HEK293 (cell line): ENCODE results near the gene ANGPTL4.

Experiments used
- IKZF3 ChIP-seq: fragments of 450-650 bp; IDR thresholded peaks from 2 replicates; pipeline ENCODE4 v1.5.0; 2018; ENCODE audit warnings: missing biosample characterization, mild to moderate bottlenecking, missing genetic modification characterization, moderate library complexity
- KLF9 ChIP-seq: fragments of 450-650 bp; formaldehyde crosslinking; IDR thresholded peaks from 2 replicates; pipeline ENCODE4 v1.5.1; 2016; ENCODE audit warnings: missing biosample characterization, missing genetic modification characterization, low read depth
- REPIN1 ChIP-seq: fragments of 450-650 bp; formaldehyde crosslinking; IDR thresholded peaks from 2 replicates; pipeline ENCODE4 v1.5.1; 2017; ENCODE audit warnings: missing biosample characterization, missing genetic modification characterization, low read depth
- SP7 ChIP-seq: fragments of 450-650 bp; formaldehyde crosslinking; IDR thresholded peaks from 2 replicates; pipeline ENCODE4 v1.5.1; 2016; ENCODE audit warnings: missing biosample characterization, missing genetic modification characterization
- WT1 ChIP-seq: fragments of 450-650 bp; formaldehyde crosslinking; IDR thresholded peaks from 2 replicates; pipeline ENCODE4 v1.5.1; 2016; ENCODE audit warnings: missing biosample characterization, missing genetic modification characterization
- ZFP41 ChIP-seq: fragments of 450-650 bp; formaldehyde crosslinking; IDR thresholded peaks from 2 replicates; pipeline ENCODE4 v1.5.1; 2016; ENCODE audit warnings: missing biosample characterization, missing genetic modification characterization, borderline replicate concordance
- ZNF2 ChIP-seq: fragments of 450-650 bp; formaldehyde crosslinking; IDR thresholded peaks from 2 replicates; pipeline ENCODE4 v1.5.1; 2016; ENCODE audit warnings: missing biosample characterization, missing genetic modification characterization
- ZNF211 ChIP-seq: fragments of 450-650 bp; formaldehyde crosslinking; IDR thresholded peaks from 2 replicates; pipeline ENCODE4 v1.5.1; 2016; ENCODE audit warnings: low read depth, missing biosample characterization, missing genetic modification characterization
- ZNF23 ChIP-seq: fragments of 450-650 bp; formaldehyde crosslinking; IDR thresholded peaks from 2 replicates; pipeline ENCODE4 v1.5.1; 2016; ENCODE audit warnings: missing biosample characterization, missing genetic modification characterization, borderline replicate concordance
- ZNF239 ChIP-seq: fragments of 450-650 bp; formaldehyde crosslinking; IDR thresholded peaks from 2 replicates; pipeline ENCODE4 v1.5.1; 2016; ENCODE audit warnings: missing biosample characterization, missing genetic modification characterization
- ZNF274 ChIP-seq, 2 experiments: fragments of 200-500 bp in 1 of 2; fragments of 450-650 bp in 1 of 2; sonication (Bioruptor generic) in 1 of 2; formaldehyde crosslinking in 1 of 2; IDR thresholded peaks; 2 replicates each; pipeline versions ENCODE4 v1.5.1 to v1.6.1; 2014 to 2016; ENCODE audit warnings: borderline replicate concordance in 1 of 2, inconsistent platforms in 1 of 2, low read length in 1 of 2, missing biosample characterization in 1 of 2, missing genetic modification characterization in 1 of 2
- ZNF350 ChIP-seq: fragments of 450-650 bp; formaldehyde crosslinking; IDR thresholded peaks from 2 replicates; pipeline ENCODE4 v1.5.0; 2017; ENCODE audit warnings: missing biosample characterization, mild to moderate bottlenecking, missing genetic modification characterization
- ZNF48 ChIP-seq: fragments of 450-650 bp; formaldehyde crosslinking; IDR thresholded peaks from 2 replicates; pipeline ENCODE4 v1.5.1; 2016; ENCODE audit warnings: missing biosample characterization, missing genetic modification characterization
- ZNF501 ChIP-seq: fragments of 450-650 bp; formaldehyde crosslinking; IDR thresholded peaks from 2 replicates; pipeline ENCODE4 v1.5.1; 2016; ENCODE audit warnings: missing biosample characterization, missing genetic modification characterization
- ZNF585B ChIP-seq: fragments of 450-650 bp; formaldehyde crosslinking; IDR thresholded peaks from 2 replicates; pipeline ENCODE4 v1.5.1; 2016; ENCODE audit warnings: missing biosample characterization, missing genetic modification characterization
- ZNF610 ChIP-seq: fragments of 450-650 bp; formaldehyde crosslinking; IDR thresholded peaks from 2 replicates; pipeline ENCODE4 v1.5.1; 2016; ENCODE audit warnings: missing biosample characterization, missing genetic modification characterization, borderline replicate concordance
- ZSCAN30 ChIP-seq: fragments of 450-650 bp; IDR thresholded peaks from 2 replicates; pipeline ENCODE4 v1.5.1; 2018; ENCODE audit warnings: missing biosample characterization, mild to moderate bottlenecking, missing genetic modification characterization, moderate library complexity
- TF ChIP-seq, protein P1 (sequence below): IDR thresholded peaks from 2 replicates; pipeline ENCODE4 v1.6.1; 2011; ENCODE audit warnings: mild to moderate bottlenecking, low read depth, low read length, borderline replicate concordance
- TF ChIP-seq, protein P2 (sequence below): fragments of 450-650 bp; formaldehyde crosslinking; IDR thresholded peaks from 2 replicates; pipeline ENCODE4 v1.5.1; 2017; ENCODE audit warnings: missing biosample characterization, missing genetic modification characterization
- TF ChIP-seq, protein P3 (sequence below): fragments of 450-650 bp; formaldehyde crosslinking; IDR thresholded peaks from 2 replicates; pipeline ENCODE4 v1.5.1; 2016; ENCODE audit warnings: missing biosample characterization, missing genetic modification characterization
- TF ChIP-seq, protein P4 (sequence below): fragments of 450-650 bp; formaldehyde crosslinking; IDR thresholded peaks from 2 replicates; pipeline ENCODE4 v1.5.1; 2016; ENCODE audit warnings: missing biosample characterization, missing genetic modification characterization, borderline replicate concordance
- TF ChIP-seq, protein P5 (sequence below): fragments of 450-650 bp; formaldehyde crosslinking; IDR thresholded peaks from 2 replicates; pipeline ENCODE4 v1.5.1; 2016; ENCODE audit warnings: missing biosample characterization, missing genetic modification characterization
- TF ChIP-seq, protein P6 (sequence below): fragments of 450-650 bp; formaldehyde crosslinking; IDR thresholded peaks from 2 replicates; pipeline ENCODE4 v1.5.1; 2016; ENCODE audit warnings: missing biosample characterization, missing genetic modification characterization

Gene ANGPTL4

DNA sequence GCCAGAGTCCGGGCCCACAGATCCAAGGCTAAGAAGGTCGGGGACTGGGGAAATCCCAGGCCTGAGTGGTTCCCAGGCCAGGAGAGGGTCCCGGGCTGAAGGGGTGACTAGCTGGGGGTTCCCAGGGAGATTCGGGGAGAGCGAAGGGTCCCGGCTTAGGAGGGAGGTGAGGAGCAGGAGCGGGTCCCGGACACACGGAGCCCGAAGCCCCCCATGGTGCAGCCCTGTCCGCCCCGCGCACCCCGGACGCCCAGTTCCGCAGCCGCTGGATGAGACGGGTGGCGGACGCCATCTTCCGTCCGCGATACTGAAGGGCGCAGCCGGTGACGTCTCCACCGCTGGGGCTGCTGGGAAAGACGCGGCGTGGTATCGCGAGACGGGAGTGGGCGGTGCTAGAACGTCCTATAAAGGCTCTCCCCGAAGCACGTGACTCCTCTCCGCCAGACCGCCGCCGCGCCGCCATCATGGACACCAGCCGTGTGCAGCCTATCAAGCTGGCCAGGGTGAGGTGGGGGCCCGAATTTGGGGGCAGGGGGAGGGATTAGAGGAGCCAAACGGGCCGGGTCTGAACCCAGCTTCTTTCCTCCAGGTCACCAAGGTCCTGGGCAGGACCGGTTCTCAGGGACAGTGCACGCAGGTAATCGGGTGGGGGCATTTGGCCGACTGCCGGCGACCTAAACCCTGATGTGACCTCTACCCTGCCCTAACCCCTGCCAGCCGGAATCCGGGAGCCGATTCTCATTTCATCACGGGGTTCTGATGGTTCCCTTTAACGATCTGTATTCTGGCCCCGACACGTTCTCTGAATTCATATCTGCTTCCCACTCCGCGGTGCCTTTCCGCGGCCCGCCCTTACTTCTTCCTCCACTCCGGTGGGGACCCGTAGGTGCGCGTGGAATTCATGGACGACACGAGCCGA lies 42.6 kb upstream of the ANGPTL4 start, which contains the start of the genes NDUFA7 and RPS28 (continued):
- TF ChIP-seq, protein P1, sequence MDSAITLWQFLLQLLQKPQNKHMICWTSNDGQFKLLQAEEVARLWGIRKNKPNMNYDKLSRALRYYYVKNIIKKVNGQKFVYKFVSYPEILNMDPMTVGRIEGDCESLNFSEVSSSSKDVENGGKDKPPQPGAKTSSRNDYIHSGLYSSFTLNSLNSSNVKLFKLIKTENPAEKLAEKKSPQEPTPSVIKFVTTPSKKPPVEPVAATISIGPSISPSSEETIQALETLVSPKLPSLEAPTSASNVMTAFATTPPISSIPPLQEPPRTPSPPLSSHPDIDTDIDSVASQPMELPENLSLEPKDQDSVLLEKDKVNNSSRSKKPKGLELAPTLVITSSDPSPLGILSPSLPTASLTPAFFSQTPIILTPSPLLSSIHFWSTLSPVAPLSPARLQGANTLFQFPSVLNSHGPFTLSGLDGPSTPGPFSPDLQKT, result no peak
- TF ChIP-seq ZFP41 (tag by site-specific recombination), result no peak
- TF ChIP-seq, protein P2, sequence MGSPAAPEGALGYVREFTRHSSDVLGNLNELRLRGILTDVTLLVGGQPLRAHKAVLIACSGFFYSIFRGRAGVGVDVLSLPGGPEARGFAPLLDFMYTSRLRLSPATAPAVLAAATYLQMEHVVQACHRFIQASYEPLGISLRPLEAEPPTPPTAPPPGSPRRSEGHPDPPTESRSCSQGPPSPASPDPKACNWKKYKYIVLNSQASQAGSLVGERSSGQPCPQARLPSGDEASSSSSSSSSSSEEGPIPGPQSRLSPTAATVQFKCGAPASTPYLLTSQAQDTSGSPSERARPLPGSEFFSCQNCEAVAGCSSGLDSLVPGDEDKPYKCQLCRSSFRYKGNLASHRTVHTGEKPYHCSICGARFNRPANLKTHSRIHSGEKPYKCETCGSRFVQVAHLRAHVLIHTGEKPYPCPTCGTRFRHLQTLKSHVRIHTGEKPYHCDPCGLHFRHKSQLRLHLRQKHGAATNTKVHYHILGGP (tag by site-specific recombination), result no peak
- peak; percentile 44; the same call in 1 of the 2 replicates for TF ChIP-seq KLF9
- peak; percentile 44; the same call in 1 of the 2 replicates for TF ChIP-seq ZNF2 (tag by site-specific recombination)
- no peak for TF ChIP-seq ZNF239 (tag by site-specific recombination)
- no peak for TF ChIP-seq ZNF610
- TF ChIP-seq, protein P3, sequence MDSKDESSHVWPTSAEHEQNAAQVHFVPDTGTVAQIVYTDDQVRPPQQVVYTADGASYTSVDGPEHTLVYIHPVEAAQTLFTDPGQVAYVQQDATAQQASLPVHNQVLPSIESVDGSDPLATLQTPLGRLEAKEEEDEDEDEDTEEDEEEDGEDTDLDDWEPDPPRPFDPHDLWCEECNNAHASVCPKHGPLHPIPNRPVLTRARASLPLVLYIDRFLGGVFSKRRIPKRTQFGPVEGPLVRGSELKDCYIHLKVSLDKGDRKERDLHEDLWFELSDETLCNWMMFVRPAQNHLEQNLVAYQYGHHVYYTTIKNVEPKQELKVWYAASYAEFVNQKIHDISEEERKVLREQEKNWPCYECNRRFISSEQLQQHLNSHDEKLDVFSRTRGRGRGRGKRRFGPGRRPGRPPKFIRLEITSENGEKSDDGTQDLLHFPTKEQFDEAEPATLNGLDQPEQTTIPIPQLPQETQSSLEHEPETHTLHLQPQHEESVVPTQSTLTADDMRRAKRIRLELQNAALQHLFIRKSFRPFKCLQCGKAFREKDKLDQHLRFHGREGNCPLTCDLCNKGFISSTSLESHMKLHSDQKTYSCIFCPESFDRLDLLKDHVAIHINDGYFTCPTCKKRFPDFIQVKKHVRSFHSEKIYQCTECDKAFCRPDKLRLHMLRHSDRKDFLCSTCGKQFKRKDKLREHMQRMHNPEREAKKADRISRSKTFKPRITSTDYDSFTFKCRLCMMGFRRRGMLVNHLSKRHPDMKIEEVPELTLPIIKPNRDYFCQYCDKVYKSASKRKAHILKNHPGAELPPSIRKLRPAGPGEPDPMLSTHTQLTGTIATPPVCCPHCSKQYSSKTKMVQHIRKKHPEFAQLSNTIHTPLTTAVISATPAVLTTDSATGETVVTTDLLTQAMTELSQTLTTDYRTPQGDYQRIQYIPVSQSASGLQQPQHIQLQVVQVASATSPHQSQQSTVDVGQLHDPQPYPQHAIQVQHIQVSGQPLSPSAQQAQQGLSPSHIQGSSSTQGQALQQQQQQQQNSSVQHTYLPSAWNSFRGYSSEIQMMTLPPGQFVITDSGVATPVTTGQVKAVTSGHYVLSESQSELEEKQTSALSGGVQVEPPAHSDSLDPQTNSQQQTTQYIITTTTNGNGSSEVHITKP (tag by site-specific recombination), result no peak
- TF ChIP-seq ZNF23, result no peak
- no peak for TF ChIP-seq ZNF585B
- 0 out of 2 replicates have a peak, but pooled peaks have one; percentile 19 for TF ChIP-seq WT1 (tag by site-specific recombination)
- no peak for TF ChIP-seq IKZF3 (tag by site-specific recombination)
- TF ChIP-seq SP7 (tag by site-specific recombination), result peak; percentile 69
- no peak for TF ChIP-seq ZNF350
- no peak for TF ChIP-seq ZNF274 (IDR thresholded peaks at IDR 0.05; ENCODE audit: low read length)
- no peak for TF ChIP-seq ZNF274 (tag by site-specific recombination; IDR thresholded peaks at IDR 0.05; ENCODE audit: borderline replicate concordance)
- TF ChIP-seq ZSCAN30 (tag by site-specific recombination), result peak; percentile 74; the same call in 1 of the 2 replicates
- TF ChIP-seq, protein P4, sequence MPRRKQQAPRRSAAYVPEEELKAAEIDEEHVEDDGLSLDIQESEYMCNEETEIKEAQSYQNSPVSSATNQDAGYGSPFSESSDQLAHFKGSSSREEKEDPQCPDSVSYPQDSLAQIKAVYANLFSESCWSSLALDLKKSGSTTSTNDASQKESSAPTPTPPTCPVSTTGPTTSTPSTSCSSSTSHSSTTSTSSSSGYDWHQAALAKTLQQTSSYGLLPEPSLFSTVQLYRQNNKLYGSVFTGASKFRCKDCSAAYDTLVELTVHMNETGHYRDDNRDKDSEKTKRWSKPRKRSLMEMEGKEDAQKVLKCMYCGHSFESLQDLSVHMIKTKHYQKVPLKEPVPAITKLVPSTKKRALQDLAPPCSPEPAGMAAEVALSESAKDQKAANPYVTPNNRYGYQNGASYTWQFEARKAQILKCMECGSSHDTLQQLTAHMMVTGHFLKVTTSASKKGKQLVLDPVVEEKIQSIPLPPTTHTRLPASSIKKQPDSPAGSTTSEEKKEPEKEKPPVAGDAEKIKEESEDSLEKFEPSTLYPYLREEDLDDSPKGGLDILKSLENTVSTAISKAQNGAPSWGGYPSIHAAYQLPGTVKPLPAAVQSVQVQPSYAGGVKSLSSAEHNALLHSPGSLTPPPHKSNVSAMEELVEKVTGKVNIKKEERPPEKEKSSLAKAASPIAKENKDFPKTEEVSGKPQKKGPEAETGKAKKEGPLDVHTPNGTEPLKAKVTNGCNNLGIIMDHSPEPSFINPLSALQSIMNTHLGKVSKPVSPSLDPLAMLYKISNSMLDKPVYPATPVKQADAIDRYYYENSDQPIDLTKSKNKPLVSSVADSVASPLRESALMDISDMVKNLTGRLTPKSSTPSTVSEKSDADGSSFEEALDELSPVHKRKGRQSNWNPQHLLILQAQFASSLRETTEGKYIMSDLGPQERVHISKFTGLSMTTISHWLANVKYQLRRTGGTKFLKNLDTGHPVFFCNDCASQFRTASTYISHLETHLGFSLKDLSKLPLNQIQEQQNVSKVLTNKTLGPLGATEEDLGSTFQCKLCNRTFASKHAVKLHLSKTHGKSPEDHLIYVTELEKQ (tag by site-specific recombination), result peak; percentile 10; the same call in 1 of the 2 replicates
- no peak for TF ChIP-seq ZNF211
- TF ChIP-seq ZNF501 (tag by site-specific recombination), result peak; percentile 80
- TF ChIP-seq, protein P5, sequence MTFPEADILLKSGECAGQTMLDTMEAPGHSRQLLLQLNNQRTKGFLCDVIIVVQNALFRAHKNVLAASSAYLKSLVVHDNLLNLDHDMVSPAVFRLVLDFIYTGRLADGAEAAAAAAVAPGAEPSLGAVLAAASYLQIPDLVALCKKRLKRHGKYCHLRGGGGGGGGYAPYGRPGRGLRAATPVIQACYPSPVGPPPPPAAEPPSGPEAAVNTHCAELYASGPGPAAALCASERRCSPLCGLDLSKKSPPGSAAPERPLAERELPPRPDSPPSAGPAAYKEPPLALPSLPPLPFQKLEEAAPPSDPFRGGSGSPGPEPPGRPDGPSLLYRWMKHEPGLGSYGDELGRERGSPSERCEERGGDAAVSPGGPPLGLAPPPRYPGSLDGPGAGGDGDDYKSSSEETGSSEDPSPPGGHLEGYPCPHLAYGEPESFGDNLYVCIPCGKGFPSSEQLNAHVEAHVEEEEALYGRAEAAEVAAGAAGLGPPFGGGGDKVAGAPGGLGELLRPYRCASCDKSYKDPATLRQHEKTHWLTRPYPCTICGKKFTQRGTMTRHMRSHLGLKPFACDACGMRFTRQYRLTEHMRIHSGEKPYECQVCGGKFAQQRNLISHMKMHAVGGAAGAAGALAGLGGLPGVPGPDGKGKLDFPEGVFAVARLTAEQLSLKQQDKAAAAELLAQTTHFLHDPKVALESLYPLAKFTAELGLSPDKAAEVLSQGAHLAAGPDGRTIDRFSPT (tag by site-specific recombination), result no peak
- no peak for TF ChIP-seq ZNF48 (tag by site-specific recombination)
- no peak for TF ChIP-seq REPIN1 (tag by site-specific recombination)
- TF ChIP-seq, protein P6, sequence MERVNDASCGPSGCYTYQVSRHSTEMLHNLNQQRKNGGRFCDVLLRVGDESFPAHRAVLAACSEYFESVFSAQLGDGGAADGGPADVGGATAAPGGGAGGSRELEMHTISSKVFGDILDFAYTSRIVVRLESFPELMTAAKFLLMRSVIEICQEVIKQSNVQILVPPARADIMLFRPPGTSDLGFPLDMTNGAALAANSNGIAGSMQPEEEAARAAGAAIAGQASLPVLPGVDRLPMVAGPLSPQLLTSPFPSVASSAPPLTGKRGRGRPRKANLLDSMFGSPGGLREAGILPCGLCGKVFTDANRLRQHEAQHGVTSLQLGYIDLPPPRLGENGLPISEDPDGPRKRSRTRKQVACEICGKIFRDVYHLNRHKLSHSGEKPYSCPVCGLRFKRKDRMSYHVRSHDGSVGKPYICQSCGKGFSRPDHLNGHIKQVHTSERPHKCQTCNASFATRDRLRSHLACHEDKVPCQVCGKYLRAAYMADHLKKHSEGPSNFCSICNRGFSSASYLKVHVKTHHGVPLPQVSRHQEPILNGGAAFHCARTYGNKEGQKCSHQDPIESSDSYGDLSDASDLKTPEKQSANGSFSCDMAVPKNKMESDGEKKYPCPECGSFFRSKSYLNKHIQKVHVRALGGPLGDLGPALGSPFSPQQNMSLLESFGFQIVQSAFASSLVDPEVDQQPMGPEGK (tag by site-specific recombination), result peak; percentile 84
